GM18520 (cell line): ENCODE data around the gene ADCYAP1R1.
"Not testable (repeated sequence)": the region's sequence is repeated elsewhere in the genome, so short reads cannot be mapped to it uniquely, and the experiment has no call there.

Experiments used
- ATAC-seq: cut with Tn5 transposase; IDR thresholded peaks from one replicate; pipeline ENCODE4 v1.9.1; 2021; ENCODE audit not compliant: unreplicated experiment

The ADCYAP1R1 gene

GRCh38 chr7:31126976-31127375, 74.9 kb downstream of the ADCYAP1R1 start:
- ATAC-seq: no peak

DNA sequence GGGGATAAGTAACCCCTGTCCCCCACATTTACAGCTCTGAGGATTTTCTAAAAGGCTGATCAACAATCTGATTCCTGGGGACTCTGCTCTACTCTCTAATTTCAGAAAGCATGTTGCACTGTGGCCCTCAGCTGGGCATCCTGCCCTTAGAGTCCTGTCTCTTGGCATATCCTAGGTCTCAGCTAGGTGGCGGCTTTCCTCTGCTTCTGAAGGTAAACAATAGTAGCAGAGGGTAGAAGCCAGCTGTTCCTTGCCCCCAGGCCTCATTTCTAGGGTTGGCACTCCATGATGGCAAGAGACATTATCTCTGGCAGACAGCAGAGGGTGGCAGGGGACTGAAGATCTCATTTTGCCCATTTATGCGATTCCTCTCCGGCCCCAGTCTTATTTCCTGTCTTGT, 77.0 kb downstream of the ADCYAP1R1 start:
- ATAC-seq: no peak

- no peak for ATAC-seq
Observed at GRCh38 chr7:31133497-31133896, 81.4 kb downstream of the ADCYAP1R1 start.

DNA sequence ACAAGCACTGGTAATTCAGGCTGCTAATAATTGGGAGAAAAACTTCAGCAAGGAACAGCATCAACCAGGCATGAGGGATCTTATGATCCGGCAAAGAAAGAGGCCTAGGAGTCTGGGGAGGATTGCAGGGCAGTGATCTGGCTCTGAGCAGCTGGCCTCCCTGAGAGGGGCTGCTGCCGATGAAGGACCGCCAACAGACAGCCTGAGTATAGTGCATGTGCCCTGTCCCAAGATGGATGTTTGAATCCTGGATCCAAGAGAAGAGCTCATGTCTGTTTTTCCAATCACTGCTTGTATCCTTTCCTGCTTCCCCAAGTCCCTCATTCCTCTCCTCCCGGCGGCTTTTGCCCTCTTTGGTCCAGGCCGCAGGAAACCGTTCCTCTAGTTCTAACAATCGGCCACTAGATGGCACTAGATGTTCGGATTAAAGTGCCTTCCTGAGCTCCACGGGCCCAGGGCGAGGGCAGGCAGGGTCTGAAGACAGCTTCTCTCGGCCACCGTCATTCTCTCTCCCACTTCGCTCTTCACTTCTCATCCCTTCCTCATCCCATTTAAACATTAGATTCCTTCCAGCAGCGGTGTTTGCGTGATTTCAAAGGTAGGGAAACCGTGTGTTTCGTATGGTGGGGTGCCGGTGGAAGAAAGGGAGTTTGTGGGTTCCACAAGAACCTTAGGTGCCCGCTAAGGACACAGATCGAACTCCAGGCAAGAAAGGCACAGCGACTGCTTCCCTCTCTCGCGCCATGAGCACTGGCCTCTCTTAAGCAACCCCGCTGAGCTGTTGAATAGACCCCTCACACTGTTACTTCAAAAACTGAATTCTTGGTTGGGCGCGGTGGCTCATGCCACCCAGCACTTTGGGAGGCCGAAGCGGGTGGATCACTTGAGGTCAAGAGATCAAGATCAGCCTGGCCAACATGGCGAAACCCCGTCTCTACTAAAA, 82.4 kb downstream of the ADCYAP1R1 start:
- peak; percentile 63 for ATAC-seq

DNA sequence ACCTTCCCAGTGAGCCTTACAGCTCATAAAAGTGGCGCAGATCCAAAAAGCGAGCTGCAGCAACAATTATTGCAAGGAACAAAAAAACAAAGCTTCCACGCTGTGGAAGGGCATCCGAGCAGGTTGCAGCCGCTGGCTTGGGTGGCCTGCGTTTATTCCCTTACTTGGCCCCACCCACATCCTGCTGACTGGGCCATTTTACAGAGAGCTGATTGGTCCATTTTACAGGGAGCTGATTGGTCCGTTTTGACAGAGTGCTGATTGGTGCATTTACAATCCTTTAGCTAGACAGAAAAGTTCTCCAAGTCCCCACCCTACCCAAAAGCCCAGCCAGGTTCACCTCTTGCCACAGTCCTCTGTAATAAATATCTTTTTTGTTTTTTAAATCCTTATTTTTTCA, 85.1 kb downstream of the ADCYAP1R1 start:
- no peak for ATAC-seq

DNA sequence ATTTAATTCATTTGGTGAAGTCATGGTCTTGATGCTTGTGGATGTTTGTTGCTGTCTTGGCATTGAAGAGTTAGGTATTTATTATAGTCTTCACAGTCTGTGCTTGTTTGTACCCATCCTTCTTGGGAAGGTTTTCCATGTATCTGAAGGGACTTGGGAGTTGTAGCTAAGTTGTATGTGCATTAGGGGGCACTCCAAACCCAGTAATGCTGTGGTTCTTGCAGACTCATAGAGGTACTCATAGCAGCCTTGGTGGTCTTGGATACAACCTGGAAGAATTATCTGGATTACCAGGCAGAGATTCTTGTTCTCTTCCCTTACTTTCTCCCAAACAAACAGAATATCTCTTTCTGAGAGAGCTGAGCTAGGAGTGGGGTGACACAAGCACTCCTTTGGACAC, 93.2 kb downstream of the ADCYAP1R1 start:
- ATAC-seq: no peak

DNA sequence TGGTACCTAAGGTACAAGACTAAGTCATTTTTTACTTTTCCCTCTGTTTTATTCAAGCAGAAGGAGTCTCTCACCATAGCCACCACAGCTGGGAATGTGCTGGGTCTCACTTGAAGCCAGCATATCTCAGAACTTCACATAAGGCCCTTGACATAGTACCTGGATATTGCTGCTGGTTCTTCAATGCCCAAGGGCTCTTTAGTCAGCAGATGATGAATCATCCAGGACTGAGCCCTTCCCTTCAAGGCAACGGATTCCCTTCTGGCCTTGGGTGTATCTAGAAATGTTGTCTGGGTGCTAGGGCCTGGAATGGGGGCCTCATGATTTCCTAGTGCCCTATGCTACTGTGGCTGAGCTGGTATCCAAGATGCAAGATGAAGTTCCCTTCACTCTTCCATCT, 93.9 kb downstream of the ADCYAP1R1 start:
- ATAC-seq: no peak

DNA sequence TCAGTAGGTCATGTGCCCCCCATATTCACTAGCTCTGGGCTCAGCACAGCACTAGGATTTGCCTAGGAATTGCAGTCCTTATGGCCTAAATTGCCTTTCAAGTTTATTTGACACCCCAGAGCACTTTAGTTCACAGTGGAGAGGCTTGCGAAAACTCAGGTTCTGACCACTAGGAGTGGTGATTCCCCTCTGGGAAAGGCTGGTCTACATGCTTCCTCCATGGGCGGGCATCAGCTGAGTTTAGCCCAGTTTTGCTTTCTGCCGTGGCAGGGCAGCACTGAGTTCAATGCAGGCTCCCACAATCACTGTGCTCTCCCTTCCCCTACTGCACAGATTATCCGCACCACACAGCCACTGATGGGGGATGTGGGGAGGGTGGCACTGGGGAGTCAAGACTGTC, 94.4 kb downstream of the ADCYAP1R1 start:
- no peak for ATAC-seq

GRCh38 chr7:31151849-31152248, 99.7 kb downstream of the ADCYAP1R1 start:
- ATAC-seq: no peak

- not testable (repeated sequence) for ATAC-seq
Observed at GRCh38 chr7:31153318-31153717, 101.2 kb downstream of the ADCYAP1R1 start.

GRCh38 chr7:31160941-31161340, 108.8 kb downstream of the ADCYAP1R1 start:
- ATAC-seq: no peak
